ENCODE data around the gene OCA2.

The OCA2 gene

GRCh38 chr15:28118083-28118482, 19.0 kb upstream of the OCA2 start:
- TF ChIP-seq CTCF (IDR thresholded peaks at IDR 0.05; ENCODE audit: low read length, missing control alignments), result no peak
- DNase-seq (ENCODE audit: low read depth), result no peak
- no peak overlapping the region for H3K4me3 ChIP-seq (replicated peaks; ENCODE audit: low read depth, low read length)

- no peak for TF ChIP-seq CTCF (IDR thresholded peaks at IDR 0.05; ENCODE audit: low read length, missing control alignments)
- no peak for DNase-seq (ENCODE audit: low read depth)
- H3K4me3 ChIP-seq (replicated peaks; ENCODE audit: low read depth, low read length), result no peak overlapping the region
Observed at GRCh38 chr15:28117432-28117990, 18.4 kb upstream of the OCA2 start.

GRCh38 chr15:28116521-28117431, 17.7 kb upstream of the OCA2 start:
- TF ChIP-seq CTCF (IDR thresholded peaks at IDR 0.05; ENCODE audit: low read length, missing control alignments), result no peak
- DNase-seq (ENCODE audit: low read depth), result no peak
- H3K4me3 ChIP-seq (replicated peaks; ENCODE audit: low read depth, low read length), result no peak overlapping the region

- H3K4me3 ChIP-seq (replicated peaks; ENCODE audit: low read depth, low read length), result no peak overlapping the region
- DNase-seq (ENCODE audit: low read depth), result no peak
- TF ChIP-seq CTCF (IDR thresholded peaks at IDR 0.05; ENCODE audit: low read length, missing control alignments), result no peak
Observed at GRCh38 chr15:28115871-28116270, 16.8 kb upstream of the OCA2 start.

GRCh38 chr15:28114721-28115622, 15.9 kb upstream of the OCA2 start:
- TF ChIP-seq CTCF (IDR thresholded peaks at IDR 0.05; ENCODE audit: low read length, missing control alignments), result no peak
- no peak for DNase-seq (ENCODE audit: low read depth)
- no peak overlapping the region for H3K4me3 ChIP-seq (replicated peaks; ENCODE audit: low read depth, low read length)

GRCh38 chr15:28114114-28114455, 15.0 kb upstream of the OCA2 start:
- no peak for TF ChIP-seq CTCF (IDR thresholded peaks at IDR 0.05; ENCODE audit: low read length, missing control alignments)
- H3K4me3 ChIP-seq (replicated peaks; ENCODE audit: low read depth, low read length), result no peak overlapping the region
- DNase-seq (ENCODE audit: low read depth), result no peak

Data from fibroblast of pulmonary artery (primary cell).